ENCODE results near the gene CHST11. TPM values are rescaled to one million over a fixed set of nuclear protein-coding genes. Genes with fewer than 3 reads are reported as not detected.

The CHST11 gene
- total RNA-seq, 4 donors from 2014 or later, result 2.1 to 7.3 (median 4.9) TPM

DNA sequence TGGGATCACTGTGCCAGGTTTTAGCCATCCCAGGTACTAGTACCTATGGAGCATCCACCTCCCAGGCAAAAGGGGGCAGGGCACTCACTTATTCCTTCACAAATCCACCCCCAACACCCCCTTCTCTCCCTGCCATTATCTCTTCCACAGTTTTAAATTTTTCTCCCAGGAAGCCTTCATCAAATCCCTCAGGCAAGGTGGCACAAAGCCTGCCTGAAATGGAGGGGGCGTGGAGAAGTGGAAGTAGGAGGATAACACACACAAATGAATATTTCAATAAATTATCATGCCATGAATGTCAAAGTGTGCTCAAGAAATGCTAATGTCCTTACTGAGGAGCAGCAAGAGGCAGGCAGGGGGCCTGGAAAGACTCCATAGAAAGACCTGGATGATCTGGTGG, 4.7 kb upstream of the CHST11 start:
- 93 to 100% methylated on average over 1 of the region's 1 CpG for WGBS, 2 donors
- TF ChIP-seq POLR2A (IDR thresholded peaks at IDR 0.05), result no peak
- TF ChIP-seq, protein P1, sequence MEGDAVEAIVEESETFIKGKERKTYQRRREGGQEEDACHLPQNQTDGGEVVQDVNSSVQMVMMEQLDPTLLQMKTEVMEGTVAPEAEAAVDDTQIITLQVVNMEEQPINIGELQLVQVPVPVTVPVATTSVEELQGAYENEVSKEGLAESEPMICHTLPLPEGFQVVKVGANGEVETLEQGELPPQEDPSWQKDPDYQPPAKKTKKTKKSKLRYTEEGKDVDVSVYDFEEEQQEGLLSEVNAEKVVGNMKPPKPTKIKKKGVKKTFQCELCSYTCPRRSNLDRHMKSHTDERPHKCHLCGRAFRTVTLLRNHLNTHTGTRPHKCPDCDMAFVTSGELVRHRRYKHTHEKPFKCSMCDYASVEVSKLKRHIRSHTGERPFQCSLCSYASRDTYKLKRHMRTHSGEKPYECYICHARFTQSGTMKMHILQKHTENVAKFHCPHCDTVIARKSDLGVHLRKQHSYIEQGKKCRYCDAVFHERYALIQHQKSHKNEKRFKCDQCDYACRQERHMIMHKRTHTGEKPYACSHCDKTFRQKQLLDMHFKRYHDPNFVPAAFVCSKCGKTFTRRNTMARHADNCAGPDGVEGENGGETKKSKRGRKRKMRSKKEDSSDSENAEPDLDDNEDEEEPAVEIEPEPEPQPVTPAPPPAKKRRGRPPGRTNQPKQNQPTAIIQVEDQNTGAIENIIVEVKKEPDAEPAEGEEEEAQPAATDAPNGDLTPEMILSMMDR (IDR thresholded peaks at IDR 0.05), result no peak
- intact Hi-C loops (cut with DNase I; ENCODE audit: low total_unique reads), result no loop called here
- no peak for DNase-seq (ENCODE audit: low spot score in 2 of 2)
- no peak overlapping the region for H3K4me3 ChIP-seq (ENCODE audit: low read depth, poor library complexity, severe bottlenecking)

DNA sequence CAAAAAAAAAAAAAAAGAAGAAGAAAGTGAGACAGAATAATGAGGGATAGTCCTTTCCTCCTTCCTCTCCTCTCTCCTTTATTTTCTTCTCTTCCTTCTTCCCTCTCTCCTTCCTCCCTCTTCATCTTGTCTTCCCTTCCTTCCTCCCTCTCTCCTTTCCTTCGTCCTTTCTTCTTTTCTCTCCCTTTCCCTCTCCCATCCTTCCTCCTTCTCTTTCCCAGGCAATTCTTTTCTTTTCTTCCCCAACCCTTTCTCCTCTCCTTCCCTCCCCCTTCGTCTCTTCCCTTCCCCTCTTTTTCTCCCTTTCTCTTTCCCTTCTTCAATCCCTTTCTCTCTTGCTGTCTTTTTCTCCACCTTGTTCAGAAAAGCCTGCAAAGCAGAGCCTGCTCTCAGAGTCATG, 3.6 kb upstream of the CHST11 start:
- no peak overlapping the region for H3K4me3 ChIP-seq (ENCODE audit: low read depth, poor library complexity, severe bottlenecking)
- intact Hi-C loops (cut with DNase I; ENCODE audit: low total_unique reads), result no loop called here
- TF ChIP-seq POLR2A (IDR thresholded peaks at IDR 0.05), result no peak
- TF ChIP-seq, protein P1 (IDR thresholded peaks at IDR 0.05), result no peak
- DNase-seq (ENCODE audit: low spot score in 2 of 2), result no peak
- 85 to 97% methylated on average over 2 of the region's 2 CpGs for WGBS, 2 donors

DNA sequence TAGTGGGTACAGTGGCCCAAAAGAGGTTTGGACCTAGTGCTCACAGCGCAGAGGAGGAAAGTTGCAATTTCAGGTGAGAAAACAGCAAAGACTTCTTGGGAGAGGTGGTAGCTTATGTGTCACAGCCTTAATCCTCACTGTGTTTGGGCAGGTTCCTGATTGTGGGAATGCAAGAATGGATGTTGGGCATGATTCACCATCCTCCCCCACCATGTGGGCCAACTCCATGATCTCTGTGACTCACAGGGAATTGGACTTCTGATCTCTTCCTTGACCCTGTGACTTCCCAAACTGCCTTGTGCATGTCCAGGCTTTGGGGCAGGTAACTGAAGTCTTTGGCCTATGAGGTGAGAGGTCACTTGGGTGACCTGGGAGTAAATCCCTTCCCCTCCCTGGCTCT, 1.8 kb upstream of the CHST11 start:
- no peak overlapping the region for H3K4me3 ChIP-seq (ENCODE audit: low read depth, poor library complexity, severe bottlenecking)
- no peak for TF ChIP-seq POLR2A (IDR thresholded peaks at IDR 0.05)
- TF ChIP-seq, protein P1 (IDR thresholded peaks at IDR 0.05), result no peak
- intact Hi-C loops (cut with DNase I; ENCODE audit: low total_unique reads), result no loop called here
- no peak for DNase-seq (ENCODE audit: low spot score in 2 of 2)
- 95 to 100% methylated on average over 1 of the region's 1 CpG for WGBS, 2 donors

- peak overlapping the region; percentile 76 for H3K4me3 ChIP-seq (ENCODE audit: low read depth, poor library complexity, severe bottlenecking)
- TF ChIP-seq, protein P1 (IDR thresholded peaks at IDR 0.05), result no peak
- intact Hi-C loops (cut with DNase I; ENCODE audit: low total_unique reads), result no loop called here
- DNase-seq (ENCODE audit: low spot score in 2 of 2), result no peak
- 41 to 43% methylated on average over 9 of the region's 9 CpGs for WGBS, 2 donors
These were observed 951 bp upstream of the CHST11 start for GRCh38 chr12:104455578-104456416.

DNA sequence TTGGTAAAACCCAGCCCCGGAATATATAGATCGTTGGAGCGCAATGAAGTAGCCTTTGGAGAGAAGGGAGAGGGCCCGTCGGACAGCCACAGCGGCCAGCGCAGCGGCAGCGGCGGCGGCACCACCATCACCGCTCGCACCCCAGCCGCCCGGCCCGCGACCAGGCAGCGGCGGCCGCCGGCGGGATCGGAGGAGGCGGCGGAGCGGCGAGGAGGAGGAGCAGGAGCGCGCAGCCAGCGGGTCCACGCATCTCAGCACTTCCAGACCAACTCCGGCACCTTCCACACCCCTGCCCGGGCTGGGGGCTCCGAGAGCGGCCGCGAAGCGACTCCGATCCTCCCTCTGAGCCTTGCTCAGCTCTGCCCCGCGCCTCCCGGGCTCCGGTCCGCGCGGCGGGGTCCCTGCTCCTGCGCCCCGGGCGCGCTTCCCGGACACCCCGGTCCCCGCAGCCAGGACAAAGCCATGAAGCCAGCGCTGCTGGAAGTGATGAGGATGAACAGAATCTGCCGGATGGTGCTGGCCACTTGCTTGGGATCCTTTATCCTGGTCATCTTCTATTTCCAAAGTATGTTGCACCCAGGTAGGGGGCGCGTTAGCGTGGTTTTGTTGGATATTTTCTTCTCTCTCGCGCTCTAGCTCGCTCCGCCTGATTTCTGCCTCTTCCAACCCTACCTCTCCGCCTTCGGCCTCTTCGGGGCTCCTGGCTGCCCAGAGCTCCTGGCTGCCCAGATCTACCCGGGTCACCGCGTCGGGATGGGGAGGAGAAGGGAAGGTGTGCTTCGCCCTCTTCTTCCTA, 400 bp downstream of the CHST11 start:
- intact Hi-C loops (cut with DNase I; ENCODE audit: low total_unique reads), result no loop called here
- peak; percentile 63 to 91 for DNase-seq (ENCODE audit: low spot score in 2 of 2)
- TF ChIP-seq, protein P1 (IDR thresholded peaks at IDR 0.05), result no peak
- TF ChIP-seq POLR2A (IDR thresholded peaks at IDR 0.05), result no peak
- WGBS, 2 donors, result 1% methylated on average over 48 to 62 of the region's 71 CpGs
- peak overlapping the region; percentile 76 for H3K4me3 ChIP-seq (ENCODE audit: low read depth, poor library complexity, severe bottlenecking)
